Fibroblast of lung (primary cell): ENCODE data around the gene CLOCK.

Experiments used
- EZH2 ChIP-seq: IDR thresholded peaks from 2 replicates; pipeline ENCODE4 v1.5.1; 2012; ENCODE audit warnings: low read length, control low read depth, mild to moderate bottlenecking; ENCODE audit errors: missing control alignments
- TF ChIP-seq, protein P1 (sequence below), 2 donors: IDR thresholded peaks in 1 of 2; conservative IDR thresholded peaks in 1 of 2; 1 replicate in 1 of 2; 2 replicates in 1 of 2; pipeline ENCODE4 v1.5.1; 2011 to 2012; ENCODE audit warnings: low read length in 2 of 2, control low read depth in 1 of 2, inconsistent platforms in 1 of 2, low read depth in 1 of 2, mild to moderate bottlenecking in 1 of 2

DNA sequence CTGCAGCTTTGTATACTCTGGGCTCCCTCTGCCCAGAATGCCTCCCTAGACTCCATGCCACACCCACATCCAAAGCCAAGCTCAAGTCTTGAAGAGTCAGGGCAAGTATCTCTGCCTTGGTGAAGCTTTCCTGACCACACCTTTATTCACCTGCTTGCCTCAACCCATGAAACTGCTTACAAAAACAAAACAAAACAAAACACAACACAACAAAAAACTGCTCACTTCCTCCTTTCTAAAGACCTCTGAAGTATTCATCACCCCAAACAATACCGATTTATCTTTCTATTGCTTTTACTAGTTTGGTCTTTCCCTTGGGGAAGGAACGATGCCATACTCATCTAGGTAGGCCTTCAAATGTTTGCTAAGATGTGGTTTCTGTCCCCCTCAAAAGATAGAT lies 105.9 kb downstream of the CLOCK start:
- TF ChIP-seq, protein P1, sequence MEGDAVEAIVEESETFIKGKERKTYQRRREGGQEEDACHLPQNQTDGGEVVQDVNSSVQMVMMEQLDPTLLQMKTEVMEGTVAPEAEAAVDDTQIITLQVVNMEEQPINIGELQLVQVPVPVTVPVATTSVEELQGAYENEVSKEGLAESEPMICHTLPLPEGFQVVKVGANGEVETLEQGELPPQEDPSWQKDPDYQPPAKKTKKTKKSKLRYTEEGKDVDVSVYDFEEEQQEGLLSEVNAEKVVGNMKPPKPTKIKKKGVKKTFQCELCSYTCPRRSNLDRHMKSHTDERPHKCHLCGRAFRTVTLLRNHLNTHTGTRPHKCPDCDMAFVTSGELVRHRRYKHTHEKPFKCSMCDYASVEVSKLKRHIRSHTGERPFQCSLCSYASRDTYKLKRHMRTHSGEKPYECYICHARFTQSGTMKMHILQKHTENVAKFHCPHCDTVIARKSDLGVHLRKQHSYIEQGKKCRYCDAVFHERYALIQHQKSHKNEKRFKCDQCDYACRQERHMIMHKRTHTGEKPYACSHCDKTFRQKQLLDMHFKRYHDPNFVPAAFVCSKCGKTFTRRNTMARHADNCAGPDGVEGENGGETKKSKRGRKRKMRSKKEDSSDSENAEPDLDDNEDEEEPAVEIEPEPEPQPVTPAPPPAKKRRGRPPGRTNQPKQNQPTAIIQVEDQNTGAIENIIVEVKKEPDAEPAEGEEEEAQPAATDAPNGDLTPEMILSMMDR (conservative IDR thresholded peaks at IDR 0.05 in 1 of 2, IDR thresholded peaks at IDR 0.05 in 1 of 2; ENCODE audit: low read depth in 1 of 2, low read length in 2 of 2), result no peak
- TF ChIP-seq EZH2, result no peak
